H1 (cell line): ENCODE results near the gene XKR8. TPM values are rescaled to one million over a fixed set of nuclear protein-coding genes. Genes with fewer than 3 reads are reported as not detected.

Experiments
- CHD2 ChIP-seq: IDR thresholded peaks from 2 replicates; pipeline ENCODE4 v1.6.1; 2012; ENCODE audit warnings: low read length, improper control_type of control experiment
- CTBP2 ChIP-seq: IDR thresholded peaks from 2 replicates; pipeline ENCODE4 v1.7.0; 2011; ENCODE audit warnings: borderline replicate concordance, mild to moderate bottlenecking, moderate library complexity, mixed read lengths, low read length; ENCODE audit not compliant: insufficient read depth, insufficient read length
- EGR1 ChIP-seq: IDR thresholded peaks from 2 replicates; pipeline ENCODE4 v1.6.1; 2011; ENCODE audit warnings: low read depth, low read length, borderline replicate concordance
- JUN ChIP-seq: IDR thresholded peaks from 2 replicates; pipeline ENCODE4 v1.6.1; 2011; ENCODE audit warnings: low read depth, mild to moderate bottlenecking, improper control_type of control experiment, low read length
- KDM4A ChIP-seq: IDR thresholded peaks from one replicate; pipeline ENCODE4 v1.7.1; 2012; ENCODE audit warnings: low read depth, mild to moderate bottlenecking, moderate library complexity, low read length, inconsistent platforms; ENCODE audit not compliant: severe bottlenecking
- NRF1 ChIP-seq: IDR thresholded peaks from 2 replicates; pipeline ENCODE4 v1.6.1; 2011; ENCODE audit warnings: mild to moderate bottlenecking, low read depth, low read length, improper control_type of control experiment
- RBBP5 ChIP-seq: IDR thresholded peaks from 2 replicates; pipeline ENCODE4 v1.7.1; 2012; ENCODE audit warnings: low read depth, mild to moderate bottlenecking, inconsistent platforms, low read length, moderate library complexity, borderline replicate concordance
- RFX5 ChIP-seq: IDR thresholded peaks from 2 replicates; pipeline ENCODE4 v1.6.1; 2011; ENCODE audit warnings: low read depth, low read length, improper control_type of control experiment, borderline replicate concordance
- SIX5 ChIP-seq: IDR thresholded peaks from 2 replicates; pipeline ENCODE4 v1.6.1; 2011; ENCODE audit warnings: mild to moderate bottlenecking, low read depth, low read length
- SP1 ChIP-seq: IDR thresholded peaks from 2 replicates; pipeline ENCODE4 v1.6.1; 2011; ENCODE audit warnings: low read depth, low read length
- TCF12 ChIP-seq: IDR thresholded peaks from 2 replicates; pipeline ENCODE4 v1.6.1; 2011; ENCODE audit warnings: low read depth, mild to moderate bottlenecking, low read length
- polyA plus RNA-seq, 7 experiments: library from polyadenylated mRNA; depleted of rRNA in 3 of 7; stranded (reverse) in 5 of 7; unstranded in 2 of 7; fragments of >200 nt in 5 of 7; fragments of 200-250 nt in 2 of 7; gene quantifications; 1 replicate in 5 of 7; 2 replicates in 1 of 7; 4 replicates in 1 of 7; pipeline versions ENCODE4 v1.2.1 to v1.2.3, GENCODE V29; 2011 to 2013; ENCODE audit warnings: missing spikeins in 2 of 7, mixed read lengths in 2 of 7
- total RNA-seq: library from RNA; stranded (reverse); fragmentation: NEBNext Ultra II Directional; extraction: Animal tissue kit (Norgen Biotek cat#: 25700); gene quantifications from 2 replicates; pipeline ENCODE4 v1.2.1, GENCODE V29; 2021
- TF ChIP-seq, protein P1 (sequence below): fragments of 300-600 bp; sonication (generic); IDR thresholded peaks from 2 replicates; pipeline ENCODE4 v1.7.1; 2012; ENCODE audit warnings: low read length, moderate library complexity, mild to moderate bottlenecking, inconsistent platforms; ENCODE audit not compliant: insufficient replicate concordance

Gene XKR8
- total and polyA plus RNA-seq, 2 of the 8 experiments (the other 6 are each of a cell fraction or from before 2014, with no cell fraction given): 14.2 to 16.3 TPM

DNA sequence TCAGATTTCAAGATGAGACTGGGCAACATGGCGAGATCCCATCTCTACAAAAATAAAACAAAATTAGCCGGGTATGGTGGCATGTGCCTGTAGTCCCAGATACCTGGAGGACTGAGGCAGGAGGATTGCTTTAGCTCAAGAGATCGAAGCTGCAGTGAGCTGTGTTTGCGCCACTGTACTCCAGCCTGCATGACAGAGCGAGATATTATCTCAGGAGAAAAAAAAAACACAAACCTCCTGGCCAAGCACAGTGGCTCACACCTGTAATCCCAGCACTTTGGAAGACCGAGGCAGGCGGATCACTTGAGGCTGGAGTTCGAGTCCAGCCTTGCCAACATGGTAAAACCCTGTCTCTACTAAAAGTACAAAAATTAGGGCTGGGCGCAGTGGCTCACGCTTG, 42.8 kb downstream of the XKR8 start (continued):
- TF ChIP-seq, protein P1, sequence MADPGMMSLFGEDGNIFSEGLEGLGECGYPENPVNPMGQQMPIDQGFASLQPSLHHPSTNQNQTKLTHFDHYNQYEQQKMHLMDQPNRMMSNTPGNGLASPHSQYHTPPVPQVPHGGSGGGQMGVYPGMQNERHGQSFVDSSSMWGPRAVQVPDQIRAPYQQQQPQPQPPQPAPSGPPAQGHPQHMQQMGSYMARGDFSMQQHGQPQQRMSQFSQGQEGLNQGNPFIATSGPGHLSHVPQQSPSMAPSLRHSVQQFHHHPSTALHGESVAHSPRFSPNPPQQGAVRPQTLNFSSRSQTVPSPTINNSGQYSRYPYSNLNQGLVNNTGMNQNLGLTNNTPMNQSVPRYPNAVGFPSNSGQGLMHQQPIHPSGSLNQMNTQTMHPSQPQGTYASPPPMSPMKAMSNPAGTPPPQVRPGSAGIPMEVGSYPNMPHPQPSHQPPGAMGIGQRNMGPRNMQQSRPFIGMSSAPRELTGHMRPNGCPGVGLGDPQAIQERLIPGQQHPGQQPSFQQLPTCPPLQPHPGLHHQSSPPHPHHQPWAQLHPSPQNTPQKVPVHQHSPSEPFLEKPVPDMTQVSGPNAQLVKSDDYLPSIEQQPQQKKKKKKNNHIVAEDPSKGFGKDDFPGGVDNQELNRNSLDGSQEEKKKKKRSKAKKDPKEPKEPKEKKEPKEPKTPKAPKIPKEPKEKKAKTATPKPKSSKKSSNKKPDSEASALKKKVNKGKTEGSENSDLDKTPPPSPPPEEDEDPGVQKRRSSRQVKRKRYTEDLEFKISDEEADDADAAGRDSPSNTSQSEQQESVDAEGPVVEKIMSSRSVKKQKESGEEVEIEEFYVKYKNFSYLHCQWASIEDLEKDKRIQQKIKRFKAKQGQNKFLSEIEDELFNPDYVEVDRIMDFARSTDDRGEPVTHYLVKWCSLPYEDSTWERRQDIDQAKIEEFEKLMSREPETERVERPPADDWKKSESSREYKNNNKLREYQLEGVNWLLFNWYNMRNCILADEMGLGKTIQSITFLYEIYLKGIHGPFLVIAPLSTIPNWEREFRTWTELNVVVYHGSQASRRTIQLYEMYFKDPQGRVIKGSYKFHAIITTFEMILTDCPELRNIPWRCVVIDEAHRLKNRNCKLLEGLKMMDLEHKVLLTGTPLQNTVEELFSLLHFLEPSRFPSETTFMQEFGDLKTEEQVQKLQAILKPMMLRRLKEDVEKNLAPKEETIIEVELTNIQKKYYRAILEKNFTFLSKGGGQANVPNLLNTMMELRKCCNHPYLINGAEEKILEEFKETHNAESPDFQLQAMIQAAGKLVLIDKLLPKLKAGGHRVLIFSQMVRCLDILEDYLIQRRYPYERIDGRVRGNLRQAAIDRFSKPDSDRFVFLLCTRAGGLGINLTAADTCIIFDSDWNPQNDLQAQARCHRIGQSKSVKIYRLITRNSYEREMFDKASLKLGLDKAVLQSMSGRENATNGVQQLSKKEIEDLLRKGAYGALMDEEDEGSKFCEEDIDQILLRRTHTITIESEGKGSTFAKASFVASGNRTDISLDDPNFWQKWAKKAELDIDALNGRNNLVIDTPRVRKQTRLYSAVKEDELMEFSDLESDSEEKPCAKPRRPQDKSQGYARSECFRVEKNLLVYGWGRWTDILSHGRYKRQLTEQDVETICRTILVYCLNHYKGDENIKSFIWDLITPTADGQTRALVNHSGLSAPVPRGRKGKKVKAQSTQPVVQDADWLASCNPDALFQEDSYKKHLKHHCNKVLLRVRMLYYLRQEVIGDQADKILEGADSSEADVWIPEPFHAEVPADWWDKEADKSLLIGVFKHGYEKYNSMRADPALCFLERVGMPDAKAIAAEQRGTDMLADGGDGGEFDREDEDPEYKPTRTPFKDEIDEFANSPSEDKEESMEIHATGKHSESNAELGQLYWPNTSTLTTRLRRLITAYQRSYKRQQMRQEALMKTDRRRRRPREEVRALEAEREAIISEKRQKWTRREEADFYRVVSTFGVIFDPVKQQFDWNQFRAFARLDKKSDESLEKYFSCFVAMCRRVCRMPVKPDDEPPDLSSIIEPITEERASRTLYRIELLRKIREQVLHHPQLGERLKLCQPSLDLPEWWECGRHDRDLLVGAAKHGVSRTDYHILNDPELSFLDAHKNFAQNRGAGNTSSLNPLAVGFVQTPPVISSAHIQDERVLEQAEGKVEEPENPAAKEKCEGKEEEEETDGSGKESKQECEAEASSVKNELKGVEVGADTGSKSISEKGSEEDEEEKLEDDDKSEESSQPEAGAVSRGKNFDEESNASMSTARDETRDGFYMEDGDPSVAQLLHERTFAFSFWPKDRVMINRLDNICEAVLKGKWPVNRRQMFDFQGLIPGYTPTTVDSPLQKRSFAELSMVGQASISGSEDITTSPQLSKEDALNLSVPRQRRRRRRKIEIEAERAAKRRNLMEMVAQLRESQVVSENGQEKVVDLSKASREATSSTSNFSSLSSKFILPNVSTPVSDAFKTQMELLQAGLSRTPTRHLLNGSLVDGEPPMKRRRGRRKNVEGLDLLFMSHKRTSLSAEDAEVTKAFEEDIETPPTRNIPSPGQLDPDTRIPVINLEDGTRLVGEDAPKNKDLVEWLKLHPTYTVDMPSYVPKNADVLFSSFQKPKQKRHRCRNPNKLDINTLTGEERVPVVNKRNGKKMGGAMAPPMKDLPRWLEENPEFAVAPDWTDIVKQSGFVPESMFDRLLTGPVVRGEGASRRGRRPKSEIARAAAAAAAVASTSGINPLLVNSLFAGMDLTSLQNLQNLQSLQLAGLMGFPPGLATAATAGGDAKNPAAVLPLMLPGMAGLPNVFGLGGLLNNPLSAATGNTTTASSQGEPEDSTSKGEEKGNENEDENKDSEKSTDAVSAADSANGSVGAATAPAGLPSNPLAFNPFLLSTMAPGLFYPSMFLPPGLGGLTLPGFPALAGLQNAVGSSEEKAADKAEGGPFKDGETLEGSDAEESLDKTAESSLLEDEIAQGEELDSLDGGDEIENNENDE: no peak
- TF ChIP-seq EGR1 (no peak), TCF12 (no peak), CHD2 (no peak), RFX5 (no peak), NRF1 (no peak), RBBP5 (no peak), KDM4A (no peak), SIX5 (no peak), CTBP2 (no peak), SP1 (no peak), JUN (no peak)
